GM19328 (cell line): ENCODE results near the gene IL16.

Experiments used
- ATAC-seq: cut with Tn5 transposase; IDR thresholded peaks from one replicate; pipeline ENCODE4 v1.9.1; 2021; ENCODE audit warnings: mild to moderate bottlenecking, moderate library complexity; ENCODE audit not compliant: unreplicated experiment

Gene IL16

DNA sequence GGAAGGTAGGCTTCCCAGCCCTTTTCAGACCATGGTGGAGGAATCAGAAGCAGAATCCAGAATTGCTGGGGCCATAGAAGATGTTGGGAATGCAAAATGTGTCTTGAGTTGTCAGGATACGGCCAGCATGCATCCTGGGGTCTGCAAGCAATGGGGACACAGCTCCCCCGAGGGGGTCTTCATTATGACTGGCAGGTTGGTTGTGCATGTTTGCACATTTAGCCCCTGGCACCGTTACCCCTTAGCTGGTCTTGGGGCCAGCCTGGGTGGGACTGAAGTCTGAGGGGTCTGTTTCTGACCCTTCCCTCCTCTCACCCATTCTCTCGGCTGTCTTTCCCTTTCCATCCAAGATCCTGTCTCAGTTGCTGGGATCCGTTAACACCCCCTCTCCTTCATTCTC, 76.5 kb downstream of the IL16 start:
- ATAC-seq, result no peak

DNA sequence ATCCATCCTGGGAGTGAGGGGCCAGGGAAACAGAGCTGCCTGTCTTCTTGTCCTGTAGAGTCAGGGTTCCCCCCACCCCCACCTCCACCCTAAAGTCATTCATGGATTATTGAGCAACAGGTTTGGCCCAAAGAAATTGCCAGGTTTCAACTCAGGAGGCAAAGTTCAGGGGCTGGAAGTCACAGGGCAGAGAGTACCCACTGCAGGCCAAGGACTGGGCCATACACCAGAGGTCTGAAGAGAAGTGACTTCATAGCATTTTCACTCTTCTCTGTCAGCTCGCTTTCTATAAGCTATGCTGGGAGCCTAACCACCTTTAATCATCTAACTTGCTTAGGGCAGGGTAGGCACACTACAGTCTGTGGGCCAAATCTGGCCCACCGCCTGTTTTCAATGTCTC, 77.2 kb downstream of the IL16 start:
- ATAC-seq, result no peak

DNA sequence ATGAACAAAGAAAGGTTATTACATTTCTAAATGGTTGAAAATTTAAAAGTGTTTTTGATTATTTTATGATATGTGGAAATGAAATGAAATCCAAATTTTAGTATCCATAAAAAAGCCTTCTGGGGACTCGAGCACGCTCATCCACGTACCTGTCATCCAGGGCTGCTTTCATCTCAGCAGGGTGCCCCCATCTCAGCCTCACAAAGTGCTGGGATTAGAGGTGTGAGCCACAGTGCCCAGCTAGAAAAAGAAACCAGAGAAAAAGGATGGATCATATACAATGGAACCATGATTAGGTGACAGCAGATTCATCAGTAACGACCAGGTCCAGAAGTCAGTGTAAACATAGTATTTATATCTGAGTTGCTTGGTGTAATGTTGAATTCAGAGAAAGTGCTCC, 77.6 kb downstream of the IL16 start:
- ATAC-seq, result no peak

GRCh38 chr15:81274931-81275707, 78.4 kb downstream of the IL16 start:
- peak; percentile 79 for ATAC-seq

GRCh38 chr15:81275711-81276392, 79.2 kb downstream of the IL16 start:
- no peak for ATAC-seq

GRCh38 chr15:81276967-81277366, 80.3 kb downstream of the IL16 start:
- no peak for ATAC-seq

GRCh38 chr15:81277851-81278250, 81.2 kb downstream of the IL16 start:
- no peak for ATAC-seq

DNA sequence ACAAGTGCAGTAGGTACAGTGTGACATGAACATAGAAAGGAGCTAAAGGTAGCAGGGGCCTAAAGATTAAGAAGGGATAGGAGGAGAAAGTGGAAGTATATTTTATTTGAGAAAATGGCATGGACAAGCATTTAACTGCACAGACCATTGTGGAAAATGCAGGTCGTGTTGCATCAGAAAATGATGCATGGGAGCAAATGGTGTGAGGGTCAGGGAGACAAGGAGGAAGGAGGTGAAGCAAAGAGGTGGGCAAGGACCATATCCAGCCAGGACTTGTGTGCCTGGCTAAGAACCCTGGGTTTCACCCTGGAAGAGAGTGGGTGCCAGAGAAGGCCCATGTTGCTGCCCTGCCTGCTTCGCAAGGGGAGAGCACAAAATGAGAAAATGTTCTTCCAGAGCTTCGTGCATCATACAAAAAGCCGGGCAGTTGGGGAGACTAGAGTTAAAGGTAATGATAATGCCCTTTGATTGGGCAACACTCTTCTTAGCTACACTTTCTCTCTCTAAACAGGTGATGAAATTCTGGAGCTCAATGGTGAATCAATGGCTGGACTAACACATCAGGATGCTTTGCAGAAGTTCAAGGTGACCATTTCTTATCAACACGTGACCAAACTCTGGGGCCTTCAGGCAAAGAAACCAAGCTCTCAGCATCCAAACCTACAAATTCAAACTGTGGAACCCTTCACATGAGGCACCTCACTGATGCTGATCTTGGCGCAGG, 81.8 kb downstream of the IL16 start:
- no peak for ATAC-seq

- no peak for ATAC-seq
Observed at GRCh38 chr15:81279621-81280485, 83.2 kb downstream of the IL16 start.

DNA sequence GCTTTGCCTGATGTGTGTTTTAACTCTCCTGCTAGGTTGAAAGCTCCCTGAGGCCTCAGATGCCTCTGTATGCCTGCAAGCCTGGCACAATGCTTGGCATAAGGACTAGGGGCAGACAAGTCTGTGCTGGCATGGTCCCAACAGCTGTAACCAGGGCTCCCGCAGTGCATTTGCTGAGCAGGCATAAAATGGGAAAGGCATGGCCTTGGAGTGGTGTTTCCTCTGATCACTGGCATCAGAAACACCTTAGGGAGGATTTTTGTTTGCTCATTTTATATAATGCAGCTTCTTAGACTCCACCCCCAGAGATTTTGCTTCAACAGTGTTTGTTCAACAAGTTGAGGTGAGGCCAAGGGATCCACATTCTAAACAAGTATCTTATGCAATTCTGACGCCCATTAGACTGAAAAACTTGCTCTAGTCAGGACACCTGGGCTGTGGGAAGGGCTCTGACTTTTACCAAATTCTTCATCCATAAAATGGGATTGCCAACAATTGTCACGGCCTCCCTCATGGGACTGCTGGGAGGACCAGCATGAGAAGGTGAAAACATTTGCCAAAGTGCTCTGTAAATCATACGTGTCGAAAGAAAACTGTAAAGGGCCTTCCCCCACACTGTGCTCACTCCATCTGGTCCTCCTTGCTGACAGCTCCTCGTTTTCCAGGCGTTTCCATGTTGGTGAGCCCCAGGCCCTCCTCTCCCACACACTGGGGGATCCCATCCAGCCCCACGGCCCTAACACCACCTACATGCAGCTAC, 84.2 kb downstream of the IL16 start:
- no peak for ATAC-seq

DNA sequence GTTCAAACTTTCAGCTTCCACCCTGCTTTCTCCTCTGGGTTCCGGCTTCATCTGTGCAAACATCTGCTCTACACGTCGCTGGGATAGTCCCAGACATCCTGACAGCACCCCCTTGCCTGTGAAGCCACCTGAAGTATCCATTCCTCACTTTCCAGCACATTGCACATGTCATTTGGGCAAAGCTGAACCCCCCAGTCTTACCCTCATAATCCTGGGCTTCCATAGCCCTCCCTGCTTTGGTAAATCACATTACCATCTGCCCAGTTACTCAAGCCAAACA, 84.7 kb downstream of the IL16 start:
- no peak for ATAC-seq

GRCh38 chr15:81281766-81282605, 85.3 kb downstream of the IL16 start:
- no peak for ATAC-seq

- ATAC-seq, result no peak
Observed at GRCh38 chr15:81282606-81282895, 85.9 kb downstream of the IL16 start.

DNA sequence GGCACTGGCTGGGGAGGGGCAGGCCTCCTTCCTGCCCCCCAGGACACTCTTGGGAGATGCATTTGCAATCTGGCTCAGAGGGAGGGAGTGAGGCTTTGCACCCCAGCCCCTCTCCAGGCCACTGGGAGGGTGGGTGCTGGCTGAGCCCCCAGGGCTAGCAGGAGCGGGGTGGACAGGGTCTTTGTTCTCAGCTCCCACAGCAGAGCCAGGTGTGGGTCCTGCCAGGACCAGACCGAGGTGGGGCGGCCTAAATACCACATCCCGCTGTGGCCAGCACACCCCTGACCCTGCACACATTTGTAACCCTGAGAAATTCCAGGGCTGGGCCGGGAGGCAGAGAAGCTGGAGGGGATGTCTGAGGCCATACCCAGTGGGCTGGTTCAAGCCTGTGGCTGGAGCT, 86.2 kb downstream of the IL16 start:
- no peak for ATAC-seq

DNA sequence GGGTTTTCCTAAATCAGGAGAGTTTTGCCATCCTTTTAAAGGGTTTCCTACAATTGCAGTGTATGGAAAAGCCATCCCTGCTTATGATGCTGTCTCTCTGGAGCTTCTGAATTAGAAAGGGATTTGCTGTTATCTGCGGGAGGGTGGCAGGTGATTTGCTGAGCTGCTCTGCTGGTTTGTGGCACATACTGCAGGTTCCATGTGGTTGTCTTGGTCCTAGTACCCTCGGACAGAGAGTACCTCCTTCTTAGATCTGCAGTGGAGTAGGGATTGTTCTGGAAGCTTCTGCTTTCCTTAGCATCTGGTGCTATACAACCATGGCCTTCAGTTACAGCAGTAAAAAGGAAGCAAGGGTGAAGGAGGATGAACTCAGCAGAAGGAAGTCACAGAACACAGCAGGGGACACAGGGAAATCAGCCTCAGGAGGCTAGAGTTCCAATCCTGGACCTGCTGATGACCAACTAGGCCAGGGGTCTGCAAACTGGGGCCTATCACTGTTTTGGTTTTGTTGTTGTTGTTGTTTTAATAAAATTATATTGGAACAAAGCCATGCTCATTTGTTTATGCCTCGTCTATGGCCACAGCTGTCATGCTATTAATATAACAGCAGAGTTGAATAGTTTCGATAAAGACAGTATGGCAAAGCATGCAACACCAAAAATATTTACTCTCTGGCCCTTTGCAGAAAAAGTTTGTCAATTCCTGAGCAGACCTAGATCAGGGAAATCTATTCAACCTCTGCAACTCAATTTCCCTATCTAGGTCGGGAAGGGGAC, 87.8 kb downstream of the IL16 start:
- no peak for ATAC-seq

DNA sequence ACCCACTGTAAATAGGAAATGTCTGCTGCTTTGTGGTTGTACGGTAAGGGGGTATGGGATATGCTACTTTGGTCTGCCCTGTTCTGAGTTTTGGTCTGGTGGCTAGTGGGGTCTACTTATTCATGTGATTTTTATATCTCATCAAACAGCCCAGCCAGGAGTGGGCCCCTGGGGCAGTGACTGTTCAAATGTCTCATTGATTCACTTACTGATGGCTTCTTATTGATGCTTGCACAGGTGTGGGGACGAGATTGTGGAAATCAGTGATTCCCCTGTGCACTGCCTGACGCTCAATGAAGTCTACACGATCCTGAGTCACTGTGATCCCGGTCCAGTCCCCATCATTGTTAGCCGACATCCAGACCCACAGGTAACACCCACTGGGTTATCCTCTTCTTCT, 88.8 kb downstream of the IL16 start:
- ATAC-seq, result no peak

- ATAC-seq, result no peak
Observed at GRCh38 chr15:81286621-81287121, 90.0 kb downstream of the IL16 start.

DNA sequence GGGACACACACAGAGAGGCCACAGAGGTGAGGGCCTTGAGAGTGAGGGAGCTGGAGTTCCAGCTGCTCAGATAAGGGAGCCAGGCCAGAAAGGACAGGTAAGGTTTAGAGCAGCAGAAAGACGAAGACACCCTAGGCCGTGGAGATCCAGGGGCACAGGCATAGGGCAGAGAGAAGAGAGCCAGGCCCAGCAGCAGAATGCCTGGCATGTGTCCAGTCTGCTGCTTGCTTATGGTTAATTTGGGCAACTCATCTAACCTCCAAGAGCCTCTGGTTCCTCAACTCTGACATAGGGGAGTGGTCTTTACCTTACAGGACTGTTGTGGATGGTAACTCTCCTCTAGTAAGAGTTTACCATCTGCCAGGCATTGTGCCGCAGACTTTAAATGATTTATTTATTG, 91.4 kb downstream of the IL16 start:
- ATAC-seq, result no peak

- ATAC-seq, result no peak
Observed at GRCh38 chr15:81288616-81289015, 91.9 kb downstream of the IL16 start.
